Trophoblast cell (in vitro differentiated cells and primary cell): Measurements from ENCODE around the gene CNOT6.
"Not testable (repeated sequence)": the region's sequence is repeated elsewhere in the genome, so short reads cannot be mapped to it uniquely, and the experiment has no call there.

ENCODE experiments used
- DNase-seq, 2 donors: peaks; one replicate each; pipeline ENCODE4 v3.0.0-alpha.2; 2016
- H2AFZ ChIP-seq: 2 replicates; pipeline ENCODE4 v1.6.1; 2013; ENCODE audit warnings: low read length, moderate library complexity, mild to moderate bottlenecking; ENCODE audit not compliant: insufficient read depth, poor library complexity
- H2AK5ac ChIP-seq: 2 replicates; pipeline ENCODE4 v1.6.1; 2013; ENCODE audit warnings: mild to moderate bottlenecking, low read length
- H2BK120ac ChIP-seq: 2 replicates; pipeline ENCODE4 v1.6.1; 2013; ENCODE audit warnings: low read length, mild to moderate bottlenecking, moderate library complexity; ENCODE audit not compliant: insufficient read depth, poor library complexity
- H2BK12ac ChIP-seq: 2 replicates; pipeline ENCODE4 v1.6.1; 2013; ENCODE audit warnings: mild to moderate bottlenecking, low read length, moderate library complexity
- H2BK5ac ChIP-seq: 2 replicates; pipeline ENCODE4 v1.6.1; 2013; ENCODE audit warnings: low read length, low read depth, moderate library complexity, mild to moderate bottlenecking; ENCODE audit not compliant: poor library complexity
- H3K14ac ChIP-seq: 2 replicates; pipeline ENCODE4 v1.6.1; 2013; ENCODE audit warnings: mild to moderate bottlenecking, low read length
- H3K18ac ChIP-seq: 2 replicates; pipeline ENCODE4 v1.6.1; 2013; ENCODE audit warnings: mild to moderate bottlenecking, low read length
- H3K23ac ChIP-seq: 2 replicates; pipeline ENCODE4 v1.6.1; 2013; ENCODE audit warnings: low read length
- H3K27ac ChIP-seq: 2 replicates; pipeline ENCODE4 v1.5.1; 2013; ENCODE audit warnings: low read depth, mild to moderate bottlenecking, inconsistent platforms, low read length, moderate library complexity
- H3K27me3 ChIP-seq: 2 replicates; pipeline ENCODE4 v1.6.1; 2013; ENCODE audit warnings: inconsistent platforms, mild to moderate bottlenecking, low read length, moderate library complexity; ENCODE audit not compliant: insufficient read depth
- H3K36me3 ChIP-seq, 2 experiments: 1 replicate in 1 of 2; 2 replicates in 1 of 2; pipeline ENCODE4 v1.6.1; 2013; ENCODE audit warnings: low read length in 2 of 2, mild to moderate bottlenecking in 2 of 2, moderate library complexity in 1 of 2; ENCODE audit not compliant: insufficient read depth in 2 of 2, control insufficient read depth in 1 of 2
- H3K4ac ChIP-seq: 2 replicates; pipeline ENCODE4 v1.6.1; 2013; ENCODE audit warnings: low read depth, mild to moderate bottlenecking, low read length, moderate library complexity
- H3K4me1 ChIP-seq, 2 experiments: 1 replicate in 1 of 2; 2 replicates in 1 of 2; pipeline ENCODE4 v1.6.1; 2013; ENCODE audit warnings: low read length in 2 of 2, mild to moderate bottlenecking in 2 of 2, moderate library complexity in 1 of 2; ENCODE audit not compliant: insufficient read depth in 2 of 2, control insufficient read depth in 1 of 2
- H3K4me2 ChIP-seq: 2 replicates; pipeline ENCODE4 v1.6.1; 2013; ENCODE audit warnings: inconsistent platforms, mild to moderate bottlenecking, low read length, moderate library complexity
- H3K4me3 ChIP-seq: 2 replicates; pipeline ENCODE4 v1.5.1; 2013; ENCODE audit warnings: mild to moderate bottlenecking, low read depth, low read length, inconsistent platforms
- H3K79me1 ChIP-seq: one replicate; pipeline ENCODE4 v1.6.1; 2013; ENCODE audit warnings: low read length
- H3K79me2 ChIP-seq: 2 replicates; pipeline ENCODE4 v1.6.1; 2013; ENCODE audit warnings: low read length, mild to moderate bottlenecking; ENCODE audit not compliant: control insufficient read depth, insufficient read depth, poor library complexity
- H3K9ac ChIP-seq: 2 replicates; pipeline ENCODE4 v1.6.1; 2013; ENCODE audit warnings: mild to moderate bottlenecking, low read length
- H3K9me3 ChIP-seq: 2 replicates; pipeline ENCODE4 v1.6.1; 2013; ENCODE audit warnings: low read depth, mild to moderate bottlenecking, control low read depth, inconsistent platforms, low read length; ENCODE audit not compliant: insufficient read depth
- H4K12ac ChIP-seq: 2 replicates; pipeline ENCODE4 v1.6.1; 2013; ENCODE audit warnings: low read depth, mild to moderate bottlenecking, low read length, moderate library complexity
- H4K8ac ChIP-seq: 2 replicates; pipeline ENCODE4 v1.6.1; 2013; ENCODE audit warnings: low read depth, mild to moderate bottlenecking, low read length, moderate library complexity
- H4K91ac ChIP-seq: one replicate; pipeline ENCODE4 v1.6.1; 2013; ENCODE audit warnings: low read depth, mild to moderate bottlenecking, low read length, moderate library complexity
- WGBS: extraction: QIAGEN DNeasy Blood & Tissue Kit; methylation state at CpG from one replicate; pipeline ENCODE4 v1.1.7; 2013; ENCODE audit warnings: missing lambda C conversion rate; ENCODE audit not compliant: insufficient read length, insufficient coverage; ENCODE audit errors: extremely low coverage; 5-methylcytosine and 5-hydroxymethylcytosine counted together

The CNOT6 gene

GRCh38 chr5:180499684-180500083 lies 5.5 kb downstream of the CNOT6 start:
- Histone ChIP-seq H3K79me1 (peaks cover 4% of the 10 kb centered on the region), H3K4me2 (no peak overlapping the region), H3K79me2 (peaks cover 14% of the 10 kb centered on the region), H4K12ac (no peak overlapping the region), H3K9me3 (no peaks in the 10 kb centered on the region), H3K4me3 (no peak overlapping the region), H2BK120ac (no peak overlapping the region), H3K27me3 (no peaks in the 10 kb centered on the region), H3K4me1 (no peaks in the 10 kb centered on the region), H3K18ac (no peak overlapping the region), H2AFZ (no peak overlapping the region), H3K36me3 (peaks cover 3 to 11% of the 10 kb centered on the region in 2 experiments), H2AK5ac (no peak overlapping the region), H2BK5ac (no peak overlapping the region), H3K9ac (no peak overlapping the region), H4K8ac (no peak overlapping the region), H3K4ac (no peak overlapping the region), H2BK12ac (no peak overlapping the region), H3K23ac (no peak overlapping the region), H4K91ac (no peak overlapping the region), H3K27ac (no peak overlapping the region), H3K14ac (no peak overlapping the region)
- WGBS, result no CpG with 5 or more reads among the region's 3 CpGs
- DNase-seq, result no peak

- H3K4ac ChIP-seq, H3K79me1 ChIP-seq, H2BK12ac ChIP-seq, H3K4me2 ChIP-seq, H2AFZ ChIP-seq, H4K12ac ChIP-seq, H3K9ac ChIP-seq, H4K8ac ChIP-seq, H2AK5ac ChIP-seq, DNase-seq, H3K4me1 ChIP-seq, H3K14ac ChIP-seq, H3K27ac ChIP-seq, H3K23ac ChIP-seq, H3K9me3 ChIP-seq, H2BK120ac ChIP-seq, H3K18ac ChIP-seq, H4K91ac ChIP-seq, H3K27me3 ChIP-seq, H3K4me3 ChIP-seq, H2BK5ac ChIP-seq: not testable (repeated sequence)
- peaks cover 3 to 11% of the 10 kb centered on the region in 2 experiments for H3K36me3 ChIP-seq
- no CpG with 5 or more reads among the region's 9 CpGs for WGBS
- peaks cover 12% of the 10 kb centered on the region for H3K79me2 ChIP-seq
Observed at GRCh38 chr5:180500300-180500699, 6.1 kb downstream of the CNOT6 start.

- no peaks in the 10 kb centered on the region for H3K9me3 ChIP-seq
- no peak overlapping the region for H4K91ac ChIP-seq
- H3K4ac ChIP-seq, result peak overlapping the region; percentile 53
- no peak overlapping the region for H3K23ac ChIP-seq
- peaks cover 16% of the 10 kb centered on the region for H3K79me2 ChIP-seq
- no peaks in the 10 kb centered on the region for H3K79me1 ChIP-seq
- H3K27ac ChIP-seq, result no peak overlapping the region
- no peak overlapping the region for H3K14ac ChIP-seq
- no peak overlapping the region for H3K9ac ChIP-seq
- no peak overlapping the region for H3K4me3 ChIP-seq
- WGBS, result no CpG with 5 or more reads among the region's 6 CpGs
- no peak overlapping the region for H2BK5ac ChIP-seq
- no peak for DNase-seq
- H2BK120ac ChIP-seq, result no peak overlapping the region
- no peaks in the 10 kb centered on the region for H3K4me1 ChIP-seq
- H2AK5ac ChIP-seq, result no peak overlapping the region
- no peaks in the 10 kb centered on the region for H3K27me3 ChIP-seq
- no peak overlapping the region for H3K18ac ChIP-seq
- no peak overlapping the region for H3K4me2 ChIP-seq
- H4K8ac ChIP-seq, result no peak overlapping the region
- no peak overlapping the region for H2BK12ac ChIP-seq
- H3K36me3 ChIP-seq, result peaks cover 0 to 3% of the 10 kb centered on the region in 2 experiments
- no peak overlapping the region for H2AFZ ChIP-seq
- H4K12ac ChIP-seq, result no peak overlapping the region
Observed at GRCh38 chr5:180507661-180508060, 13.5 kb downstream of the CNOT6 start.

GRCh38 chr5:180515294-180515693 lies 21.1 kb downstream of the CNOT6 start:
- Histone ChIP-seq H3K4me1 (peaks cover 0 to 3% of the 10 kb centered on the region in 2 experiments), H3K9me3 (no peaks in the 10 kb centered on the region), H2BK12ac (no peak overlapping the region), H3K14ac (no peak overlapping the region), H3K18ac (no peak overlapping the region), H2BK5ac (no peak overlapping the region), H3K79me1 (no peaks in the 10 kb centered on the region), H3K4ac (peak overlapping the region; percentile 10), H2AK5ac (no peak overlapping the region), H4K8ac (no peak overlapping the region), H2BK120ac (no peak overlapping the region), H3K4me3 (no peak overlapping the region), H4K12ac (no peak overlapping the region), H3K9ac (no peak overlapping the region), H3K36me3 (peaks cover 0 to 3% of the 10 kb centered on the region in 2 experiments), H3K27ac (no peak overlapping the region), H3K27me3 (no peaks in the 10 kb centered on the region), H2AFZ (no peak overlapping the region), H4K91ac (no peak overlapping the region), H3K23ac (no peak overlapping the region), H3K79me2 (peaks cover 15% of the 10 kb centered on the region), H3K4me2 (no peak overlapping the region)
- DNase-seq, result no peak
- 100% methylated on average over 1 of the region's 3 CpGs for WGBS
